ENCODE data around the gene RO60.

The RO60 gene

DNA sequence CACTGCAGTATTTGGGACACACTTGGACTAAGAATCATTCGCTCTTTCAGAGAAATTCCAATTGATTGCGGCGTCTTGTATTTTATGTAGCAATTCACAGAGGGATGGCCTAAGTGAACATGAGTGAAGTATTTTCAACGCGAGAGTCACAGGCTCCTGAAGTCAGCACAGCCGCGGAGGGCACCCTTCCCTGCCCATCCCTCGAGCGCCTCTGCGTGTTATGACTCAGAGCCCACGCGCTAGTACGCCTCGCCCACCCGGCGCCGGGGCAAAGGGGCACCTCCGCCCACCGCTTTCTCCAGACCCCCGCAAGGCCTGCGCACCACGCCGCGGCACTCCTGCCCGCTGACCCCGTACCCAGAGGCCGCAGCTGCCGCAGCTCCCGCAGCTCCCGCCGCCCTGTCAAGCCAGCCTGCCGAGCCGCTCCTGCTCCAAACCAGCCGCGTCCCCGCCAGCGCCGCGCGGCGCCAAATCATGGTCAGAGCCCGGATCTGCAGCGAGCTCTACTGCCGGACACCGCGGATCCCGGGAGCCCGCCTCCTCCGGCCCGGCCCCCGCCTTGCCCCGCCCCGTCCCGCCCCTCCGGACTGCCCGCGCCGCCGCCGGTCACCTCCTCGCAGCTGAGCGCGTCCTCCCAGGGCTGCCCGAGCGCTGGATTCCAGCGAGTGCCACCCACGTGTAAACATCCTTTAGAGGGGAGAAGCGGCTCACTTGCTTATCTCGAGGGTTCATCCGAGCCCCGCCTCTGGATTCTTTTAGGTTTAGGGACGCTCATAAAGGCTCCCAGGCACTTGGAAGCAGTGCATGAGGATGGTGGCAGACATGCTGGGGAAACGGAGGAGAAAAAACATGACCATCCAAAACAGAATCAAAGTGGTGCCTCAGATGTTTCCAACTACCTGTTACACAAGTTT, 45.8 kb downstream of the RO60 start, which contains the start of gene GLRX2:
Gene GLRX2 (minus strand): TSS at position 508 of the 914 bp plus-strand sequence. CDS start 32 bp downstream, at position 476.
- DNase-seq (ENCODE audit: insufficient read length, low spot score): peak; percentile 83
- peak; percentile 59 for FAIRE-seq

DNA sequence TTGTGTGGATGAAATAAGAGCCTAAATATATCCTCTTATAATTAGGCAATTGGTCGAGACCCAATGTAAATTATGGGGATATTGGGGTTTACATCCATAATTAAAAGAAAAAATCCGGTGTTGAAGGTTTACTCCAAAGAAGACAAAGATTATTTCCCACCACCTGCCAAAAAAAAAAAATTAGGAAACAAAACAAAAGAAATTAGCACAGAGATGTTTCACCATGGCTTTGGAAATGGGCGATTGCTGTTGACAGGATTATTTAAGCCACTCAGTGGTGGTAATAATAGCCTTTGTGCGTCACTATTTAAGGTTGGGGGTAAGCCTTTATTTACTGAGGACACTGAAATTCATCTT, 46.4 kb downstream of the RO60 start:
- FAIRE-seq: no peak
- DNase-seq (ENCODE audit: insufficient read length, low spot score): no peak

GRCh38 chr1:193108471-193108870, 49.1 kb downstream of the RO60 start:
- DNase-seq (ENCODE audit: insufficient read length, low spot score): no peak
- no peak for FAIRE-seq
